HG03139 (cell line): ENCODE measurements around the gene OR6K3.

Experiments
- ATAC-seq: cut with Tn5 transposase; IDR thresholded peaks from one replicate; pipeline ENCODE4 v1.9.1; 2021; ENCODE audit not compliant: unreplicated experiment

OR6K3 gene

DNA sequence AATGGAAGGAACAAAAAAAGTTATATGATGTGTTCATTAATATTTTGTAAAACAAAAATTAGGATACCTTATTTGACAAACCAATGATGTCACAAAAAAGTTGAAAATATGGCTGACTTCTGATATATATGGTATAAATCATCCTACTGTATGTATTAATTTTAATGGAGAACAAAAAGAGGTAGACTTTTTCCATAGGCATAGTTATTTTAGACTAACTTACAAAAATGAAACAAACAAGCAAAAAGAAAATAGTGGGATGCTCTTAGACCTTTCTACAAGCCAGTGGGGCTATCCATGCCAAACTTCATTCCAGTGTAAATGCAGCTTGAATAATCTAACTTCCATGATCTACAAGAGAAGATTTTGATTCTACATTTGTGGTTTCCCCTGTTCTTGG lies 33.5 kb downstream of the OR6K3 start:
- ATAC-seq, result no peak

DNA sequence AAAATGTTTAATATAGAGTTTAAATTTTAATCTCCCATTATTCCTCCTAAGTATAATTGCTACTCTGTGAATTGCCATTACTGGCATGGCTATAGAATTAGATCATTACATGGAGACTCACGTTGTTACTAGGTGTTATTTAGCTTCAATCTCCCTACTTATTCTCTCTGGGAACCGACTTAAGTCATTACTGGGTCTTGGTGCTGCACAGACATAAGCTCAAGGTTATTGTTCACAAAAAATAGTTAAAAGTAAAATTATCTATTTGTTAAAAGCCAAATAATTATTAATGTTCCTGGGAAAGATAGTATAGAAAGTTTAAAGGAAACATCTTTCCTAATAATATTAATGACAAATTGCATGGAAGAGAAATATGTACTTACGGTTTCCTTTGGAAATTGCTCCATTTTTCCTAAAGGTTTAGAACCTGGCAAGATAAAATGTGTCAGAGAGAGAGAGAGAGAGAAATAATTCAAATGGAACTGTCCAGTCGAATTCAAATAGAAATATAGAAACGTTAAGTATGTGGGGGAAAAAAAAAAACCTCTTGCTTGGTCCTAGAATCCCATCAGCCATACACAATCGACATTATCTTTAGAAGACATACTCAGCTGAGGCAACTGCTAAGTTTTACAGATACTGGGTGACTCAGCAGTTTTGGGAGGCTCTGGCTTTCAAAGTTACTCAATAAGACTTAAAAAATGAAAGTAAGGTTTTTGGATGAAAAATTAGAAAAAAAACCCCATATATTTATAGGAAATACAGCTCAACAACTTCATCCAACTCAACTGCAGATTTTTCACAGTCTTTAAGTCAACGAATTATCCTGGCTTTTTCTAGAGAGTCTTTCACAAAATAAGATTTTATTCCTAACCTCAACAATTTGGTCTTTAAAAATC lies 34.2 kb downstream of the OR6K3 start, which contains the start of gene SPTA1:
Gene SPTA1, minus strand, starts transcription at position 605 of the 899 bp plus-strand sequence. Its CDS starts 198 bp downstream, at position 407.
- ATAC-seq, result no peak

DNA sequence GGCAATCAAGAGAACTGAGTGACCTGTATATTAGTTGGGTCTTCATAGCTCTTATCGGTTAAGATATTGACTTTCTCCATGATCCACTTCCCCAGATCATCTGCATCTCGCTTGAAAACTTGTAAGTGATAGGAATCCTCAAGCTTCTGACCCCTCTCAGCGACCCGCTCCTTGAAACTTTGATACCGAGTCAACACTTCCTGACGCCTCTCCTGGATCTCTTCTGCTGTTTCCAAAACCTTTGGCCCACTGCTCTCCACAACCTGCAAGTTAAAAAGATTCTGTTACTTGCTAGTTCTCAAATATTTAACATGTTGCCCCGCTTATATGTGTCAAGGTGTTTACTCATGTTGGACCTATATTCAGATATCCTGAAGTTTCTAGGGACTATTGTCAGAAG lies 35.4 kb downstream of the OR6K3 start:
- no peak for ATAC-seq

GRCh38 chr1:158681606-158682005 lies 38.9 kb downstream of the OR6K3 start:
- ATAC-seq, result no peak

GRCh38 chr1:158679289-158679688 lies 41.2 kb downstream of the OR6K3 start:
- no peak for ATAC-seq

DNA sequence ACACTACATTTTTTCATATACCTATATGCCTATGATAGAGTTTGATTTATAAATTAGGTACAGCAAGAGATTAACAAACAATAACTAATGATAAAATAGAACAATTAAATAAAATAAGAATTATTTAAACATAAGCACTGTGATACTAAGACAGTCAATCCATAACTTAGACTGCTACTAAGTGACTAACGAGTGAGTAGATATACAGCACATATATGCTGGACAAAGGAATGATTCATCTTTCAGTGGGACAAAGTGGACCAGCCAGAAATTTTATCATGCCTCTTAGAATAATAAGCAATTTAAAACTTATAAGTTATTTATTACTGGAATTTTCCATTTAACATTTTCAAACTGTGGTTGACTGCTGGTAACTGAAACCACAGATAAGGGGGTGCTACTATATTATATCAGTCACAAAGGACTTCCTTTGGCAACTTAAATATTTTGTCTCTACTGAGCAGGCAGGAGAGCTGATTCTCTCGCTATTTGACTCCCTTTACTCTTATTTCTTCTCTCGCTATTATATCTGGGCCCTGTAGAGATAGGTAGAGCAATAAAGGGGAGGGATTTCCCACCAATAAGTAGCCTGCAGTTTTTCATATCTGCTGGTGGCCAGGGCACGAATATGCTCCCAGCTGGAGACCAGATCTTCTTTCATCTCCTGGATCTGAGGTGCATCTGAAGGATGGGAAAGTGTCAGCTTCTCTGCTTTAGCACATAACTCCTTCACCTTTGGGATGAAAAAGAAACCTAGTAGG lies 44.8 kb downstream of the OR6K3 start:
- no peak for ATAC-seq

- no peak for ATAC-seq
These were observed 46.2 kb downstream of the OR6K3 start for GRCh38 chr1:158674302-158674701.
